ENCODE measurements around the gene TMEM107. TPM values are rescaled to one million over a fixed set of nuclear protein-coding genes. Genes with fewer than 3 reads are reported as not detected.

TMEM107 gene
- total RNA-seq, 1 donor, result 8.3 TPM

DNA sequence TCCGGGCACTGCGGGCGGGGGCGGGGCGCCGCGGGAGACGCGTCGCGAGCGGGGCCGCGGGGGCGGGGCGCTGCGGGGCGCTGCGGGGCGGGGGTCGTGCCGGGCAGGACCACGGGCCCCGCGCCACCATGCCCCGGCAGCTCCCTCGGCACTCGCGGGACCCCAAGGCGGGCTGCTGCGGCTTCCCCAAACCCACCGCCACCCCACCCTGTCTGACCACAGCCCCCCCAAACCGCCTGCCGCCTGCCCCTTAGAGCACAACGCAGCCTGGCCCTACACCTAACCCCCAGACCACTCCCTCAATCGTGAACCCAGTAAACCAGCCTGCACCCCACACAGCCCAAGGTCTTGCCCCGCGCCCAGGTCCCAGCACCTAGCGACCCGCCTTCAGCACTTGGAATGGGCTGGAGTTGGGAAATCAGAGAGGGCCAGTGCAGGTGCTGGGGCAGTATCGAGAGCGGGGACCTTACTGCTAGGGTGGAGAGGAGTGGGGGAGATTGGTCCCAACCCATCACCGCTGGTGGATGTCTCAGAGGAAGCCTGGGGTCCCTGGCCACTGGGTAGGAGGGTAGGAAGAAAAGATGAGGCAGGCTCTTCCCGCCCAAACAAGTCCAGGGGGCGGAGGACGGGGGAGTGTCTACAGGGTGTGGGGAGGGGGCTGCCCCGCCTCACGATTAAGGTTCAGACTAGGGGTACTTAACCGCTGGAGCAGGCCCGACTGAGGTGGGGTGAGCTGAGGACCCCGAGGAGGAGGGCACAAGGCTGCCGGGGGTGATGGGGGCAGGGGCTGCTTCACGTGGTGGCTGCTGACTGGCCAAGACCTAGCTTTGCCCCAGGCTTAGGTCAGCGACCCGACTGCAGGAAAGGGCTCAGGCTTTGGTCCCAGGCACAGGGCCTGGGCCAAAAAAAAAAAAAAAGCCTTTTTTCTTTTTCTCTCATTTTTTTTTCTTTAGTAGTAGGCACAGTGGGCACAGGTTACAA is 12.9 kb downstream of the TMEM107 start:
- DNase-seq (ENCODE audit: insufficient read length, low spot score, missing footprints), result peak; percentile 85
- H3K27ac ChIP-seq (ENCODE audit: low read depth, low read length), result peak overlapping the region; percentile 89
- peak overlapping the region; percentile 90 for H3K4me2 ChIP-seq (ENCODE audit: insufficient read depth, low read length)
- no peaks in the 10 kb centered on the region for H3K27me3 ChIP-seq (ENCODE audit: insufficient read depth, low read length)
- peaks cover 36% of the 10 kb centered on the region for H3K4me1 ChIP-seq (ENCODE audit: insufficient read depth, low read length)
- H4K20me1 ChIP-seq (ENCODE audit: insufficient read depth, low read length), result peaks cover 14% of the 10 kb centered on the region
- no peak for TF ChIP-seq CTCF (IDR thresholded peaks at IDR 0.05; ENCODE audit: extremely low read depth, low read depth, low read length)
- no peaks in the 10 kb centered on the region for H3K9me3 ChIP-seq (ENCODE audit: low read depth, low read length)
- H2AFZ ChIP-seq (ENCODE audit: low read length), result peak overlapping the region; percentile 86
- peaks cover 19% of the 10 kb centered on the region for H3K36me3 ChIP-seq (ENCODE audit: insufficient read depth, low read length)
- H3K79me2 ChIP-seq (ENCODE audit: insufficient read depth, low read length), result peaks cover 34% of the 10 kb centered on the region
- peak overlapping the region; percentile 100 for H3K4me3 ChIP-seq (ENCODE audit: insufficient read depth, low read length)

GRCh38 chr17:8162233-8162996 is 13.8 kb downstream of the TMEM107 start, which contains the start of gene VAMP2:
TSS of gene VAMP2 (minus strand) at chr17:8162948. CDS start at chr17:8162879, 69 bp downstream.
- Histone ChIP-seq H3K36me3 (ENCODE audit: insufficient read depth, low read length) (peaks cover 19% of the 10 kb centered on the region), H3K4me1 (ENCODE audit: insufficient read depth, low read length) (peaks cover 36% of the 10 kb centered on the region), H2AFZ (ENCODE audit: low read length) (peak within 1 kb of the TSS; percentile 86), H4K20me1 (ENCODE audit: insufficient read depth, low read length) (peaks cover 14% of the 10 kb centered on the region), H3K9me3 (ENCODE audit: low read depth, low read length) (no peaks in the 10 kb centered on the region), H3K79me2 (ENCODE audit: insufficient read depth, low read length) (peaks cover 34% of the 10 kb centered on the region), H3K4me3 (ENCODE audit: insufficient read depth, low read length) (peak within 1 kb of the TSS; percentile 100), H3K27ac (ENCODE audit: low read depth, low read length) (peak within 1 kb of the TSS; percentile 96), H3K27me3 (ENCODE audit: insufficient read depth, low read length) (no peaks in the 10 kb centered on the region), H3K4me2 (ENCODE audit: insufficient read depth, low read length) (peak within 1 kb of the TSS; percentile 91)
- no peak for TF ChIP-seq CTCF (IDR thresholded peaks at IDR 0.05; ENCODE audit: extremely low read depth, low read depth, low read length)
- DNase-seq (ENCODE audit: insufficient read length, low spot score, missing footprints), result peak; percentile 96

DNA sequence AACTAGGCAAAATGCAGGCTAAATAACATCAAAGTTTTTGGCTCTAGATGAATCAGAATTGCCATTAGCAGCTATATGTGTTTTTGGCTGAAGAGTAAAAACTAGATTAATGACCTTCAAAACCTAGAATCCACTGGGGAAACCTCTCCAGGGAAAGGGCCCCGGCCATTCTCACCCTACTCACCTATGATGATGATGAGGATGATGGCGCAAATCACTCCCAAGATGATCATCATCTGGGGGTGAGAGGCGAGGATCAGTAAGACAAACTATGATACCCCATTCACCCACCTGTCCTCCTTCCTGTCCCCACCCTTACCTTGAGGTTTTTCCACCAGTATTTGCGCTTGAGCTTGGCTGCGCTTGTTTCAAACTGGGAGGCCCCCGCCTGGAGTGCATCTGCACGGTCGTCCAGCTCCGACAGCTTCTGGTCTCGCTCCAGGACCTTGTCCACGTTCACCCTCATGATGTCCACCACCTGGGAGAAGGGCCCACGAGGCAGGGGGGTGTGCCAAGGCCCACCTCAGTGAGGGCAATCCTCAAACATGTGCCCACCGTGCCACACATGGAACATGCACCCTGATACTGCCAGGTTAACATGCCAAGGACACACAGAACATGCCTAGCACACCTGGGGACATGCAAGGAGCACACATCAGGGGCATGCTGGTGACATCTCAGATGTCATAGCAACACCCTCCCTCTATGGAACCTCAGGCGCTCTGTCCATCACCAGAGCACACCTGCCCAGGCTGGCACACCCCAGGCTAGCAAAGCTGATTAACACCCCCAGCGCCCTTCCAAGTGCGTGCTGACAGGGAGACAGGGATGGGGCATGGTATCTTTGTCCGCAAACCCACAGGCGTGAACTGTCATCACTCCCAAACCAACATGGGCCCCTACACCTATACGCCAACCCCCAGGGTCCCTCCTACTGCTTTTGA is 14.6 kb downstream of the TMEM107 start:
- Histone ChIP-seq H3K4me3 (ENCODE audit: insufficient read depth, low read length) (peak overlapping the region; percentile 100), H4K20me1 (ENCODE audit: insufficient read depth, low read length) (peaks cover 14% of the 10 kb centered on the region), H3K4me2 (ENCODE audit: insufficient read depth, low read length) (peak overlapping the region; percentile 91), H3K27ac (ENCODE audit: low read depth, low read length) (peak overlapping the region; percentile 96), H3K9me3 (ENCODE audit: low read depth, low read length) (no peaks in the 10 kb centered on the region), H3K36me3 (ENCODE audit: insufficient read depth, low read length) (peaks cover 19% of the 10 kb centered on the region), H3K27me3 (ENCODE audit: insufficient read depth, low read length) (no peaks in the 10 kb centered on the region), H2AFZ (ENCODE audit: low read length) (no peak overlapping the region), H3K79me2 (ENCODE audit: insufficient read depth, low read length) (peaks cover 34% of the 10 kb centered on the region), H3K4me1 (ENCODE audit: insufficient read depth, low read length) (peaks cover 41% of the 10 kb centered on the region)
- no peak for TF ChIP-seq CTCF (IDR thresholded peaks at IDR 0.05; ENCODE audit: extremely low read depth, low read depth, low read length)
- peak; percentile 59 for DNase-seq (ENCODE audit: insufficient read length, low spot score, missing footprints)

Data from osteoblast (primary cell).